Bone marrow (tissue), 2 donors: ENCODE measurements around the gene KATNBL1.
"Not testable (repeated sequence)": the region's sequence is repeated elsewhere in the genome, so short reads cannot be mapped to it uniquely, and the experiment has no call there.

Source experiments
- DNase-seq, 2 donors: peaks; one replicate each; lab custom pipeline; 2025; lab: John Stamatoyannopoulos, UW

Gene KATNBL1

GRCh38 chr15:34203305-34203704 lies 6.6 kb downstream of the KATNBL1 start:
- DNase-seq = no peak

GRCh38 chr15:34193272-34193671 lies 16.6 kb downstream of the KATNBL1 start:
- not testable (repeated sequence) for DNase-seq

GRCh38 chr15:34188711-34189110 lies 21.2 kb downstream of the KATNBL1 start:
- DNase-seq = no peak

GRCh38 chr15:34185666-34186065 lies 24.2 kb downstream of the KATNBL1 start:
- no peak for DNase-seq

- DNase-seq = no peak
These were observed 27.0 kb downstream of the KATNBL1 start for GRCh38 chr15:34182942-34183341.

- no peak for DNase-seq
These were observed 30.7 kb downstream of the KATNBL1 start for GRCh38 chr15:34179234-34179633.

GRCh38 chr15:34165987-34166573 lies 43.8 kb downstream of the KATNBL1 start:
- not testable (repeated sequence) for DNase-seq

- DNase-seq = peak in 1 of 2 donors; percentile 86
These were observed 48.5 kb downstream of the KATNBL1 start for GRCh38 chr15:34161329-34161963.

GRCh38 chr15:34160735-34161134 lies 49.2 kb downstream of the KATNBL1 start:
- no peak for DNase-seq

GRCh38 chr15:34158355-34158754 lies 51.5 kb downstream of the KATNBL1 start:
- DNase-seq = no peak

- no peak for DNase-seq
These were observed 54.0 kb downstream of the KATNBL1 start for GRCh38 chr15:34155859-34156258.

GRCh38 chr15:34154725-34155204 lies 55.1 kb downstream of the KATNBL1 start:
- DNase-seq = peak in 1 of 2 donors; percentile 70

GRCh38 chr15:34147371-34148140 lies 62.3 kb downstream of the KATNBL1 start:
- no peak for DNase-seq

- DNase-seq = no peak
These were observed 76.4 kb downstream of the KATNBL1 start for GRCh38 chr15:34133511-34133910.

GRCh38 chr15:34132881-34133280 lies 77.0 kb downstream of the KATNBL1 start:
- DNase-seq = no peak

GRCh38 chr15:34128898-34129297 lies 81.0 kb downstream of the KATNBL1 start:
- DNase-seq = no peak

GRCh38 chr15:34126522-34126921 lies 83.4 kb downstream of the KATNBL1 start:
- DNase-seq = no peak

- DNase-seq = no peak
These were observed 84.0 kb downstream of the KATNBL1 start for GRCh38 chr15:34125945-34126344.

- no peak for DNase-seq
These were observed 85.2 kb downstream of the KATNBL1 start for GRCh38 chr15:34124651-34125050.

- no peak for DNase-seq
These were observed 87.1 kb downstream of the KATNBL1 start for GRCh38 chr15:34122771-34123183.

- DNase-seq = not testable (repeated sequence)
These were observed 88.1 kb downstream of the KATNBL1 start for GRCh38 chr15:34121786-34122185.

GRCh38 chr15:34120420-34120819 lies 89.5 kb downstream of the KATNBL1 start:
- not testable (repeated sequence) for DNase-seq

- no peak for DNase-seq
These were observed 90.6 kb downstream of the KATNBL1 start for GRCh38 chr15:34119291-34119690.
